Activated T-helper 1 cell treated with anti-CD3 and anti-CD28 coated beads, Interleukin-2, amount 50 U/mL, for 16 hours (primary cell): Measurements from ENCODE around the gene ZFPM1.

Experiments
- DNase-seq, 2 donors: peaks; one replicate each; pipeline ENCODE4 v3.0.0-alpha.2; 2020; ENCODE audit warnings: low read depth in 1 of 2, low spot score in 1 of 2

The ZFPM1 gene

GRCh38 chr16:88448461-88449266, 4.4 kb upstream of the ZFPM1 start:
- DNase-seq = no peak

- DNase-seq = no peak
Measured at GRCh38 chr16:88449267-88449561, 3.9 kb upstream of the ZFPM1 start.

GRCh38 chr16:88451586-88452481, 1.2 kb upstream of the ZFPM1 start:
- DNase-seq = no peak

GRCh38 chr16:88452482-88453216, 431 bp upstream of the ZFPM1 start:
- peak; percentile 99 for DNase-seq

GRCh38 chr16:88453611-88454522, 787 bp downstream of the ZFPM1 start:
- DNase-seq = peak in 1 of 2 donors; percentile 27

- peak in 1 of 2 donors; percentile 19 for DNase-seq
Measured at GRCh38 chr16:88454523-88454947, 1.5 kb downstream of the ZFPM1 start.

- peak in 1 of 2 donors; percentile 61 for DNase-seq
Measured at GRCh38 chr16:88455610-88456355, 2.7 kb downstream of the ZFPM1 start.

GRCh38 chr16:88456356-88457292, 3.5 kb downstream of the ZFPM1 start:
- DNase-seq = peak in 1 of 2 donors; percentile 59

- no peak for DNase-seq
Measured at GRCh38 chr16:88458039-88458772, 5.1 kb downstream of the ZFPM1 start.

- DNase-seq = no peak
Measured at GRCh38 chr16:88458773-88459235, 5.7 kb downstream of the ZFPM1 start.

- no peak for DNase-seq
Measured at GRCh38 chr16:88459366-88460073, 6.4 kb downstream of the ZFPM1 start.

GRCh38 chr16:88460496-88461330, 7.6 kb downstream of the ZFPM1 start:
- no peak for DNase-seq

GRCh38 chr16:88461331-88462269, 8.5 kb downstream of the ZFPM1 start:
- DNase-seq = no peak

GRCh38 chr16:88462396-88462795, 9.3 kb downstream of the ZFPM1 start:
- DNase-seq = no peak

GRCh38 chr16:88463411-88463810, 10.3 kb downstream of the ZFPM1 start:
- no peak for DNase-seq
